Jurkat, Clone E6-1 (cell line): ENCODE data around the gene RABGAP1.

Experiments
- DNase-seq: peaks from one replicate; pipeline ENCODE4 v3.0.0-alpha.2; 2011; ENCODE audit warnings: low read depth, low spot score
- H3K4me3 ChIP-seq: 2 replicates; pipeline ENCODE4 v1.5.1; 2011; ENCODE audit warnings: mild to moderate bottlenecking, low read length, control low read depth, moderate library complexity

The RABGAP1 gene

DNA sequence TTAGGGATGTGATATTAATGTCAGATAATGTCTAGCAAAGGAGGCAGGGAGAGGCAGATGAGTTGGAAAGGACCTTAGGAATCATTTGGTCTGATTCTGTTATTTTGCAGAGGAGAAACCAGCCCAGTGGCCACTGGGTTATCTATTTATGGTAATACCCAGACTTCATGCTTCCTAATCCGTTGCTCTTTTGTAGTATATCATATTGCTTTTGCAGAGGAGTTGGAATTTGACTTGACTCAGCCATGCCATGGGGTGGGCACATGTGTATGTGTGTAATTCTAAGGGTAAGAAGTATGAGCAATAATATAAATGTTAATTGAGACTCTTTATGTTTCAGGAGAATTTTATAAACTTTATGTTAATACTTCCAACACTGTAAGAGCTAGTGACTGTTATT lies 100.0 kb downstream of the RABGAP1 start:
- no peak for DNase-seq

DNA sequence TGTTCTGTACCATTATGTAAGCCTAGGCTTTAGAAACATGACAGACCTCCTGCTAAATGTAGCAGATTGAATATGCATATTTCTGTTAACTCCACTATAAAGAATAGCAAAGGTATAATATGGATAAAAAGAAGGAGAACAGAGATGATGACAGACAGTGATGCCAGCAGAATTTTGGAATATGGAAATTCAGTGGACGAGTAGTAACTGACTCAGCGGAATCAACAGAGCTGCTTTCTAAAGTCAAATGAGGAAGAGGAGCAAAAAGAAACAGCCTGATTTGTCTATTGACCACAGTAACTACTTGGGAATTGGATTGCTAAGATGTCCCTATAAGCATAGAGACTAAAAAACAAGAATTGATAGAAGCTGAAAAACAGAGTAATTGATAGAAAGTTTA lies 100.7 kb downstream of the RABGAP1 start:
- no peak for DNase-seq
- no peak overlapping the region for H3K4me3 ChIP-seq

More for the DNA sequence above, 100.0 kb downstream of the RABGAP1 start:
- no peak overlapping the region for H3K4me3 ChIP-seq

DNA sequence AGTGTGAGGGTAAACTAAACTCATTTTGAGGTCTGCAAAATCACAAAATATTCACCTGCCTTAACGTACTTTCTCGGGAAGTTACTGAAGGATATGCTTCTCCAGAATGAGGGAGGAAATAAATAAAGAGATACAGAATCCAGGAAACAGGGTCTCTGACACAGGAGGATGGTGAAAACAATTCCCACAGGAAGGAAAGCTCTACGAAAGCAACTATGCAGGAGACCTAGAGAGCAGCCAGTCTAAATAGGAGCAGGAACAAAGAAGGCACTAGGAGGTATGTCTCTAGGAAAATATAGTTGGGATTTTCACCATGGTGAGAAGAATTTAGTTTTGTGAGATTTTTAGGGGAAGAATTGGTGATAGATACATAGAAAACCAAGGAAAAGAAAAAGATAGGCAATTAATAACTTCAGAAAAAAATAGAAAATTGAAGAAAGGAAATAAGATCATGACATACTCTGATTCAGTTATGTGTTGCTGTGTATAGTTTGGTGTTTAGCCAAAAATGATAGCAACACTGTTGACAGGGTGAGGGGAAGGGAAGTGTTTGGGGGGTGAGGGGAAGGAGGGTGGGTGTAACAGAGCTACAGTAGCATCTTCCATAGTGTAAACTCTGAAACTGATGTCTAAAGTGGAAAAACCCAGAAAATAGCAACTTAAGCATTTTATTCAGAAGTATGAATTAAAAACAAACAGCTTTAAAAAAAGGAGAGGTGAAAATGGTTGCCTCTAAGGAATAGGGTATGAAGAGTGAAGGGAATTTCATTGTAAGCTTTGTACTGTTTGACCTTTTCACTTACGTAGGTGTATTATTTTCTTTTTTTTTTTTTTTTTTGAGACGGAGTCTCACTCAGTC lies 102.5 kb downstream of the RABGAP1 start:
- no peak for DNase-seq
- no peak overlapping the region for H3K4me3 ChIP-seq

DNA sequence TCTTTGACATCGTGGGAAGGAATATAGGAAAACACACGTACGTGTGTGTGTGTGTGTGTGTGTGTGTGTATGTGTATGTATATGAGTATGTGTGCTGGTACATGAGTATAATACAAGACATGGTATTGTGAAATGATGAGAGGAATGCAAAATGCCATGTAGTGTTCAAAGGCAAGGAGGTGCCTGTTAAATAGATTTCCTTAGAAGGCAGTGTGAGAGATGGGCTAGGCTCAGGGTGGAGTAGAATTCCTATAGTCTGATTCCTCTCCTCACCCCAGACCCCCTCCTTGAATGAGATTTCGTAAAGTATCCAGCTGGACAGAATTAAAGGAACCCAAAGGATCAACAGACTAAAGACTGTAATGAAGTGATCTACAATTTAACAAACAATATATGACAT lies 103.8 kb downstream of the RABGAP1 start:
- H3K4me3 ChIP-seq = no peak overlapping the region
- no peak for DNase-seq

DNA sequence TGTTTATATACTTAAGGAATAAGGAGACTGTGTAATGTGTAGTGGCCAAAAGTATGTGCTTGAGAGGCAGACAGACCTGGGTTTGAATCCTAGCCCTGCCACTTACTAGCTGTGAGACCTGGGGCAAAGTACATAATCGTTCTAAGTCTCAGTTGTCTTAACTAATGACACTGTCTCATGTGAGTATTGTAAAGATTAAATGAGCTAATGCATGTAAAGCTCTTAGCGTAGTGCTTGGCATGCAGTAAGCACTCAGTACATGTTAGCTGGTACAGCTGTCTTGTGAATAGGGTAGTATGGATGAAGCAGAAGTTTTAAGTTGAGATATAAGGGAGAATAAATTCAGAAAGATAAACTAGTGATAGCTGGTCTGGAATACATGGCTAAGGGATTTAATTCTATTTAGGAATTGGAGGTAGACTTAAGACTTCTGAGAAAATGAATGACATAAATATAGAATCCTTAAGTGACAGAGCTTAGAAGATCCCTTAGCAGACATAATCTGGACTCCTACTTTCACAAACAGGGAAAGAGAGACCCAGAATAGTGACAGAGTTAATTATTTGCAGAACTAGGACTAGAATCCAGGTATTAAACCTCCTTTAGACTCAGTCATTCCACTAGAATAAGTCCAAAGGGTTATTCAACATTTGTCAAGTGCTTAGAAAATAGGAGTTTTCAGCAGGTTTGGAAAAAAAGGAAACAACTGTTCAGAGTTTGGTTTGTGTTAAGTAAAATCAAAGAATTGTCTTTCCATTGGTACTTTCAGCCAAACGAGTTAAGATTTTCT lies 105.8 kb downstream of the RABGAP1 start:
- no peak overlapping the region for H3K4me3 ChIP-seq
- DNase-seq = no peak

DNA sequence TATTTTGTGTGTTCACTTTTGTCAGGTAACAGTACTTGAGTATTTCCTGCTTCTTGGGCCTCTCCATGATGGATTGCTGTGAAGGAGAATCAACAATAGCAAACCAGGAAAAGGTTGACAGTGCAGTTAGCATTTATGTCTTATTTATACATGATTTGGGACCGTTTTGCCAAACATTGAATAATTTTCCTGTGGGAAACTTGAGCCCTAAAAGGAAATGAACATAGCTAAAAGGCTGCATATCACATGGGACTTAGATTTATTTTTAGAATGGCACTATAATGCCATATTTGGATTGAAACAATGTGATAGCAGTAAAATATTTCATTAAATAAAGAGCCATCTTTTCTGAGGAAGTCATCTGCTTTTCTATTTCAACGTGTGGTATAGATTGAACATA lies 107.9 kb downstream of the RABGAP1 start:
- no peak overlapping the region for H3K4me3 ChIP-seq

DNA sequence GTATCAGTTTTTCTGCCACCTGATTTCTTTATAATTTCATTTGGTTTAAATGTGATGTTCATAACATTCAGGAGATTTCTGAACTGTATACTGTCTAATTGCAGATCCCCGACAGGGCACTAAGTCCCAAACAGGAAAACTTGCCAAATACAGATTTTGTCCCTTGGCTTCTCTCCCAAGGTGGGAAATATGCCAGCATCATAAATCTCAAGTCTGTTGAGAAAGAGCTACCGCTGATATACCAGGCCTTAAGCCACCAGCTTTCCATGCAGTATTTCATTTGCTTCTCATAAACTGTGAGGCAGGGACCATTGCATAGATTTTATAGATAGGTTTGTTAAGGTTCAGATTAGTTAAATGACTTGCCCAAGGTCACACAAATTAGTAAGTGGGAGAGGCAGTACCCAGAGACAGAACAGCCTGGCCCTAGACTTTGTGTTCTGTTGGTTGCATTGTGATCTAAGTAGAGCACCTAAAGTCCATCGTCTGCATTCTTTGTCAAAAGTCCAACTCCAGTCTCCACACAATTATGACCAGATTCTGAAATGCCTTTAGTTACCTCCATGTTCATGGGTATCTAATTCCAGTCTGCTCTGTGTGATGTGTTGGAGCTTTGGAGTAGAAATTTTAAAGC lies 108.9 kb downstream of the RABGAP1 start:
- H3K4me3 ChIP-seq = no peak overlapping the region
- no peak for DNase-seq

More for the DNA sequence above, 107.9 kb downstream of the RABGAP1 start:
- no peak for DNase-seq

DNA sequence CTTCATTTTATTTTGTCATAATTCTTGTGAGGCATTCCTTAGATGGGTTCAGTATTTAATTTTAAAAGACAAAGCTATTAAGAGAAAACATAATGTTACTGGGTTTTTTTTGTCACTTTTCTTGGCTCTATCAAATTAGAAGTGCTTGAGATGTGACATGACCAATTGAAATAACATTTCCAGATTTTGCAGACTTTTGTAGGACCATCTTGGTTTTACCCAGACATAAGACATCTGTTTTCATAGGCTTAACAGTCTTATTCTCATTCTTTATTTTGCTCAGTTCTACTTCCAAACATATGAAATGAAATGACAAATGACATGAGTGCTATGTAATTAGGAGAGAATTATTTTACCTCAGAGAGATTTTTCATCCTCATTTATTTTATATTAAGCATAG lies 112.2 kb downstream of the RABGAP1 start:
- DNase-seq = no peak
- H3K4me3 ChIP-seq = no peak overlapping the region

DNA sequence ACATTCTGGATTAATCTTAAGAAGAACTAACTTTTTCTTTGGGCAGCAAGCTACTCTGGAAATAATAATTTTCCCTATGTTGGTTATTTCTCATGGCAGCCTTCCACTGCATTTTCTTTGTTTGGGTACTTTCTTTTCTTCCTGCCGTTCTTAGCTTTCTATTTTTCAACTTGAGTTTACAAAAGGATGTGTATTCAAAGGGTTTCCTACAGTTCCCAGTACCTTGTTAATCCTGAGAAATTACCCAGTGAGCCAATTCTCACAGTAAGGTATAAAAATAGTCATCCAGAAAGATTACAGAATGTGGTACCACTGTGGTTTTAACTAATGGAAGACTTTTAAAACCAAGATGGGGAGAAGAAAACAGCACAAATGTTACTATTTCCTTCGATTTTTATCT lies 112.9 kb downstream of the RABGAP1 start:
- no peak for DNase-seq
- no peak overlapping the region for H3K4me3 ChIP-seq

DNA sequence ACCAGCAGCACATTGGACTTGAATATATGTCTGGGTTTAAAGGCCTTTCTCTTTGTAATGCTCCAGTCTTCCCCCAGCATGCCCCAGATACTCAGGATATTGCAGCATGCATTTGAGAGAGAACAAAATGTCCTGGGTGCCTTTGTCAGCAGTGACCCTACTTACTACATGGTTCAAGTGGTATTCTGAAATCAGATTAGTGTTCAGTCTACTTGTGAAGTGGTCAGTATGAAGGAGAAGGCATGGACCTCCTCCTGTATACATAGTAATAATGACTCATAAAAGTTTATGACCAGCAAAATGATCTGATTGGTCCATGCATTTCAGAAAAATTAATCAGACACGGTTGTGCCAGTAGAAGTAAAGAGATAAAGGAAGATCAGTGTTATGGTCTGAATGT lies 118.0 kb downstream of the RABGAP1 start:
- no peak for DNase-seq
- H3K4me3 ChIP-seq = no peak overlapping the region

DNA sequence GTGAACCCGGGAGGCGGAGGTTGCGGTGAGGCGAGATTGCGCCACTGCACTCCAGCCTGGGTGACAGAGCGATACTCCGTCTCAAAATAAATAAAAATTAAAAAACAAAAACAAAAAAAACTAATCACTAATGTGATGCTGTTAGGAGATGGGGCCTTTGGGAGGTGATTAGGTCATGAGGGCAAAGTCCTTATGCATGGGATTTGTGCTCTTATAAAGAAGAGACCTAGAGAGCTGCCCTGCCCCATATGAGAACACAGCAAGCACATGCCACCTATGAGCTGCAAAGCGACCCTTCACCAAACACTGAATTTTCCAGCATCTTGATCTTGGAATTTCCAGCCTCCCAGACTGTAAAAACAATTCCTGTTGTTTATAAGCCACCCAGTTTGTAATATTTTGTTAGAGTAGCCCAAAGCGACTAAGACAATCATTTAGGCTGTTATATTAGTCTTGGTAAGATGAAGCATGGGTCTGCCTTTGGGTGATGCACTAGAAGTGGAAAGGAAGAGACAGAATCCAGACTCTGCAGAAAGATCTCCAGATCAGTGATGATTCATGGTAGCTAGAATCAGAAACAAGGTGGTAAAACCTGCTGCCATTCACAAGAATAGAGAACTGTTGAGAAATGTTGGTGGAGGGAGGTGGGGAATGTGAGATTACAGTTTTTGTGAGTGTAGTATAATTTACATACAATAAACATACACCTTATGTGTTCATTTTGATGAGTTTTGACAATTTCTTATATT lies 118.8 kb downstream of the RABGAP1 start:
- H3K4me3 ChIP-seq = no peak overlapping the region
- DNase-seq = no peak

DNA sequence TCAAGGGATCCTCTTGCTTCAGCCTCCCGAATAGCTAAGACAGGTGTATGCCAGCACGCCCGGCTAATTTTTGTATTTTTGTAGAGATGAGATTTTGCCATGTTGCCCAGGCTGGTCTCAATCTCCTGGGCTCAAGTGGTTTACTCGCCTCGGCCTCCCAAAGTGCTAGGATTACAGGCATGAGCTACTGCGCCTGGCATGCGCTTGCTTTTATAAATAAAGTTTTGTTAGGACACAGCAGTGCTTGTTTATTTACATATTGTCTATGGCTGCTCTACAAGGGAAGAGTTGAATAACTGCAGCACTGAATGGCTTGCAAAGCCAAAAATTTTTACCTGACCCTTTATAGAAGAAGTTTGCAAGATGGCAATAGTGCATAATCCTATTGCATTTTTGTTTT lies 120.4 kb downstream of the RABGAP1 start:
- DNase-seq = no peak
- no peak overlapping the region for H3K4me3 ChIP-seq

DNA sequence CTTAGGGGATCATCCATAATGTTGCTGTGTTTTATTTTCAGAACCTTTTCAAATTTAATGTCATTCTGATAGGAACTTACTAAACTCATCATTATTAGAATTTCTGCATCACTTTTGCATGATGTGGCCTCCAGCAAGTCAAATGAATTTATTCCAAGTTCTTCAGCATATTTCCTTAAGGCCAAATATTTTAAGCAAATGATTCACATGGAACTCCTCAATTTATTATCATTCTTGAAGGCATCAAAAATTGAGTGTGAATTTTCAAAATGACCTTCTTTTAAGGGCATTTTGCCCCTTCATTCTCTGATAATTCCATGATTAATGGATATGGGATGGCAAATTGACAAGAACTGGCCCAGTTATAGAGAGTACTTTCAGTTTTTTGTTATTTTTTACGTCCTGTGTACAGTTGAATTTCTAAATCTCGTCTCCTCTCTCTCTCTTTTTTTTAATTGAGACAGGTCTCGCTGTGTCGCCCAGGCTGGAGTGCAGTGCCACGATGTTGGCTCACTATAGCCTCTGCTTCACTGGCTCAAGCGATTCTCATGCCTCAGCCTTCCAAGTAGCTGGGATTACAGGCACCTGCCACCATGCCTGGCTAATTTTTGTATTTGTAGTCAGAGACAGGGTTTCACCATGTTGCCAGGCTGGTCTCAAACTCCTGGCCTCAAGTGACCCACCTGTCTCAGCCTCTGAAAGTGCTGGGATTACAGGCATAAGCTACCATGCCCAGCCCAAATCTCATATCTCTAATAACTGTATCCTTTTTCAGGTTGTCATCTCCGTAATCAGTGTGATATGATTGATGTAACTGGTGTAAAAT lies 121.7 kb downstream of the RABGAP1 start:
- DNase-seq = no peak
- H3K4me3 ChIP-seq = no peak overlapping the region

DNA sequence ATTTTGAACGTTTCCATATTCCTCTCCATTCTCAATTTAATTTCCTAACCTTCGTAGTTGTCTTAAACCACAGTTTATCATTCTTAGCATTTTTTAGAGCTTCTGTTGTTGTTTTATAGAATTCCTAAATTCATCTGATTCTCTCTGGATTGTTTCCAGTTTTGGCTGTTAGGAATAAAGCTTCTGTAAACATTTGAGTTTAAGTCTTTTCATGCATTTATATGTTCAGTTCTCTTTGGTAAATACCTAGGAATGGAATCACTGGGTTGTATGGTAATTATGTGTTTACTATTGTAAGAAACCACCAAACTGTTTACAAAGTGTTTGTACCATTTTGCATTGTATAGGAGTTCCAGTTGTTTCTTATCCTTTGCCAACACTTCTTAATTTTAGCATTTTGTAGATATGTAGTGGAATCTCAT lies 122.4 kb downstream of the RABGAP1 start:
- DNase-seq = no peak

DNA sequence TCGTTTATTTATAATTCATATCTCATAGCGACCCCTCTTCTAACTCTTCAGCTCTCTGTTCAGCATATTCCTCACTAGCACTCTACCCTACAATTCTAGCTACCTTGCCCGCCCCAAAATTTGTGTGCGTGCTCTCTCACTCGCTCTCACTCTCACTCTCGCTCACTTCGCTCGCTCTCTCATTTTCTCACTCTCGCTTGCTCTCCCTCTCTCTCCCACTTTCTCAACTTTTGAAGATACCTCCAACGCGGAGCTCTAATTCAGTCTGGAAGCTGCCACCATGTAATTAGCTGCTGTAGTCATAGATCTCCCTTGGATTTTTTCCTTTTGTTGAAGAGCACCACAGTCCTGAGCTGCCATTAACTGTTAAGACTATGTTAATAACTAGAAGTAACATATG lies 123.1 kb downstream of the RABGAP1 start:
- H3K4me3 ChIP-seq = no peak overlapping the region
- DNase-seq = no peak

More for the DNA sequence above, 122.4 kb downstream of the RABGAP1 start:
- no peak overlapping the region for H3K4me3 ChIP-seq

DNA sequence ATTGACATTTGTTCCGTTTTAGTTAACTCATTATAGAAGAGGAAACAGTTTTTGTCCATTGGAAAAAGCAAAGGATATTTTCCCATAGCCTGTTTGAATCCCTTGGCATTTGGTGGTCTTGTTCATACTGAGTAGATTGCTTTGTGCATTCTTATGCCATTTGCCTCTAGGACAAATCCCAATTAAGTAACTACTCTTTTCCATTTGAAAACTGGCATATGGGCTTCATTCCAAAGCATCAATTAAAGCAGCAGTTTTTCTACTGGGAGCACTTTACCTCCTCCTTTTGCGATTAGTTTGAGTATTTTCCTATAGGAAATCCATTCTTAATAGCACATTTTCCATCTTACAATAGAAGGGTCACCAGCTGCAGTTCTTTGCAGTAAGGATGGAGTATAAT lies 123.9 kb downstream of the RABGAP1 start:
- DNase-seq = no peak
- no peak overlapping the region for H3K4me3 ChIP-seq

DNA sequence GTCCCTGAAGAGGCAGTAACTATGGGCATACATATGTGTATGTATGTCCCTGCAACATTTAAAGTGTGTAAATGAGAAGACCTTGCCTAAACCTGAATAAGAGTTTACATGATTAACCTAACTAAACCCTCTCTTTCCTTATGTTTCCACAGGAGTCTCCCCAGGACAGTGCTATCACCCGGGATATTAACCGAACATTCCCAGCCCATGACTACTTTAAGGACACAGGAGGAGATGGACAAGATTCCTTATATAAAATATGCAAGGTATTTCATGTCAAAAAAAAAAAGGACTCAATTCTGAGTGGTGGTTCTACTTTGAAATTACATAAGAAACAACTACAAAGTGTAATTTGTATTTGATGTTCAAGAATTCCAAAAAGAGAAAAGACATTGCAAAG lies 124.4 kb downstream of the RABGAP1 start:
- no peak overlapping the region for H3K4me3 ChIP-seq
- no peak for DNase-seq

DNA sequence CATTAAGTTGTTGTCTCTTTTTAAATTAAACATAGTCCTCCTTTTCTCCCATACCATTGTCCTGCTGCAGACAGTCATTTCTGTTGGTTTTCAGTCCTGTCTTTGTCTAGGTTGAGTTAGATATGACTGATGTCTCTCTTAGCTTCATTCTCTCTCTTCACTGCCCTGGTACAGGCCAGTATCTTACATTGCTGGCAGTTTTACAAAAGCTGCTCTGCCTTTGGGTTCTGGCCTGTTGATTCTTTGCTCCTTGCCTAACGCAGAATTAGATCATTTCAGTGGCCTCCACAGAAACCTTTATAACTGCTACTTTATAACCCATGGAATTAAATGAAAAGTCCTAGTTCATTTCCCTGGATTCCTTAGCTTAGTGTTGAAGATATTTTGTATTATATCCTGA lies 126.3 kb downstream of the RABGAP1 start:
- H3K4me3 ChIP-seq = no peak overlapping the region
- DNase-seq = no peak
